ENCODE results near the gene EYS.

Gene EYS

GRCh38 chr6:64230530-64230929, 1476.5 kb downstream of the EYS start:
- TF ChIP-seq, protein P1, sequence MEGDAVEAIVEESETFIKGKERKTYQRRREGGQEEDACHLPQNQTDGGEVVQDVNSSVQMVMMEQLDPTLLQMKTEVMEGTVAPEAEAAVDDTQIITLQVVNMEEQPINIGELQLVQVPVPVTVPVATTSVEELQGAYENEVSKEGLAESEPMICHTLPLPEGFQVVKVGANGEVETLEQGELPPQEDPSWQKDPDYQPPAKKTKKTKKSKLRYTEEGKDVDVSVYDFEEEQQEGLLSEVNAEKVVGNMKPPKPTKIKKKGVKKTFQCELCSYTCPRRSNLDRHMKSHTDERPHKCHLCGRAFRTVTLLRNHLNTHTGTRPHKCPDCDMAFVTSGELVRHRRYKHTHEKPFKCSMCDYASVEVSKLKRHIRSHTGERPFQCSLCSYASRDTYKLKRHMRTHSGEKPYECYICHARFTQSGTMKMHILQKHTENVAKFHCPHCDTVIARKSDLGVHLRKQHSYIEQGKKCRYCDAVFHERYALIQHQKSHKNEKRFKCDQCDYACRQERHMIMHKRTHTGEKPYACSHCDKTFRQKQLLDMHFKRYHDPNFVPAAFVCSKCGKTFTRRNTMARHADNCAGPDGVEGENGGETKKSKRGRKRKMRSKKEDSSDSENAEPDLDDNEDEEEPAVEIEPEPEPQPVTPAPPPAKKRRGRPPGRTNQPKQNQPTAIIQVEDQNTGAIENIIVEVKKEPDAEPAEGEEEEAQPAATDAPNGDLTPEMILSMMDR (IDR thresholded peaks at IDR 0.05; ENCODE audit: low read depth, low read length): no peak
- H3K4me3 ChIP-seq (ENCODE audit: low read depth, low read length): no peak overlapping the region

GRCh38 chr6:64227863-64228262, 1479.2 kb downstream of the EYS start:
- H3K4me3 ChIP-seq (ENCODE audit: low read depth, low read length): no peak overlapping the region
- TF ChIP-seq, protein P1 (IDR thresholded peaks at IDR 0.05; ENCODE audit: low read depth, low read length): no peak

- TF ChIP-seq, protein P1 (IDR thresholded peaks at IDR 0.05; ENCODE audit: low read depth, low read length): no peak
- no peak overlapping the region for H3K4me3 ChIP-seq (ENCODE audit: low read depth, low read length)
Observed at GRCh38 chr6:64225503-64225902, 1481.5 kb downstream of the EYS start.

GRCh38 chr6:64224819-64225218, 1482.2 kb downstream of the EYS start:
- TF ChIP-seq, protein P1 (IDR thresholded peaks at IDR 0.05; ENCODE audit: low read depth, low read length): no peak

GRCh38 chr6:64221776-64222175, 1485.2 kb downstream of the EYS start:
- TF ChIP-seq, protein P1 (IDR thresholded peaks at IDR 0.05; ENCODE audit: low read depth, low read length): no peak
- H3K4me3 ChIP-seq (ENCODE audit: low read depth, low read length): no peak overlapping the region

More at GRCh38 chr6:64224819-64225218, 1482.2 kb downstream of the EYS start:
- H3K4me3 ChIP-seq (ENCODE audit: low read depth, low read length): no peak overlapping the region

DNA sequence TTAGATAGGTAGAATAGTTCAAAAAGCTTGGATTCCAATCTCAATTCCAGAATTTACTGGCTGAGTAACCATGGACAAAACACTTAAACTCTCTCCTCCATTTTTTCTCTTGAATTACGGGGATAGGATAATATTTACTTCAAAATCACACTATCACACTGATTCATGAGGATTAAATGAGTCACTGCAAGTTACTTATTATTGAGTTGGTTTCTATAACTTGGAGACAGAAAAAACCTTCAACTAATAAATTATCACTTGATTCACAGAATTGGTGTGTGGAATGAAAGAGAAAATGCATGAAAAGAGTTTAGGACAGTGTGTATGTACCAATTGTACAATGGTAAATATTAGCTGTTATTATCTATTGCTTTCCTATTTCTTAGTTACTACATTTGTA, 1486.2 kb downstream of the EYS start:
- TF ChIP-seq, protein P1 (IDR thresholded peaks at IDR 0.05; ENCODE audit: low read depth, low read length): no peak

DNA sequence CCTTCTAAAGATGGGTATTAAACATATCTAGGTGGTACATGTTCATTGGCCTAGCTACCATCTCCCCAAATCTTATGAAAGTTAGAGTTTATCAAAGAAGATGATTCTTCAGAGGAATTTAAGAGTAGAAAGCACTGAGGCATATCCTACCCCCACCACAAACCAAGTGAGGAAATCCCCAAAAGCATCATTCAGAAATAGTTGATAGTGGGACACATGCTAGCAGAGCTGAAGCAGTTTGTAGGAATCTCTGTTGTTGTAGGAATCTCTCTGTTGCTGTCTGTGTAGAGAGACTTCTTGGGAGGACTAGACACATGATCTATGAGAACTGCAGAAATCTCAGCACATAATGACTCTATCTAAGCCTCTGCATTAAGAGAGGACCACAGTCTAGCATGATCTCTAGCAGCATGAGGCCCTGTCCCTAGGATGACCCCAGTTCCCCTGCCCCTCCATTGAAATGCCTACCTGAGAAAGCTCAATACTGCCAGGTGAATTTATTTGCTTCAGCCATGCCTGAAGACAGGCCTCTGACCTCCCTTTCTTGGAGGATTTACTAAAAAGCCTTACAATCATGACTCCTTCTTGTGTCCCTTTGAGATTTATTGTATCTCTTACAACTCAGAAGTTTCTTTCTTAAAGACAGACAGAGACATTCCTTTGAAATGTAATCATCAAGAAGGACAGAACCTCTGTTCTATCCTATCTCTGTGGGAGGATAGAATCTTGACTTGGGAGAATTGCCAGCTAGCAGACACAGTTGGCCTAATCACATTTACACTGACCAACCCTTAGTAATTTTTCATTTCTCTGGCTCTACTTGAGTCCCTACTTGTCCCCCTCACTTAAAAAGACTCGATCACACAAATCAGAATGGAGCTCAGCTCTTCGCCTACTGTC, 1489.1 kb downstream of the EYS start:
- H3K4me3 ChIP-seq (ENCODE audit: low read depth, low read length): no peak overlapping the region
- TF ChIP-seq, protein P1 (IDR thresholded peaks at IDR 0.05; ENCODE audit: low read depth, low read length): no peak

More for the DNA sequence above, 1486.2 kb downstream of the EYS start:
- H3K4me3 ChIP-seq (ENCODE audit: low read depth, low read length): no peak overlapping the region
